Breast epithelium (tissue), 3 donors: Measurements from ENCODE around the gene SHANK3.

Source experiments
- CTCF ChIP-seq, 3 donors: fragments of 450-650 bp; IDR thresholded peaks; one replicate each; pipeline ENCODE4 v1.5.1; 2016 to 2017; ENCODE audit warnings: antibody characterized with exemption in 3 of 3, mild to moderate bottlenecking in 3 of 3, moderate library complexity in 3 of 3
- POLR2A ChIP-seq: fragments of 450-650 bp; IDR thresholded peaks from one replicate; pipeline ENCODE4 v1.6.1; 2016; ENCODE audit warnings: antibody characterized with exemption, mild to moderate bottlenecking, moderate library complexity
- POLR2AphosphoS5 ChIP-seq, 3 donors: sonication (generic); formaldehyde crosslinking; IDR thresholded peaks; one replicate each; pipeline ENCODE4 v1.6.1; 2017; ENCODE audit warnings: antibody characterized with exemption in 3 of 3

GRCh38 chr22:50702821-50703725 is 30.4 kb downstream of the SHANK3 start:
- no peak for TF ChIP-seq CTCF (IDR thresholded peaks at IDR 0.05)
- TF ChIP-seq POLR2A, result no peak
- TF ChIP-seq POLR2AphosphoS5 (IDR thresholded peaks at IDR 0.05), result no peak
